Suprapubic skin (tissue), 4 donors: ENCODE data around the gene PCID2. TPM values are rescaled to one million over a fixed set of nuclear protein-coding genes. Genes with fewer than 3 reads are reported as not detected.

ENCODE experiments used
- DNase-seq, 2 donors: peaks; one replicate each; pipeline ENCODE4 v3.0.0-alpha.2; 2019; ENCODE audit warnings: low spot score in 2 of 2
- H3K27ac ChIP-seq: fragments of 200-600 bp; sonication (generic); one replicate; pipeline ENCODE4 v1.5.1; 2019
- H3K27me3 ChIP-seq: fragments of 200-600 bp; sonication (generic); one replicate; pipeline ENCODE4 v1.5.1; 2019
- H3K36me3 ChIP-seq: fragments of 200-600 bp; sonication (generic); one replicate; pipeline ENCODE4 v1.5.1; 2019
- H3K4me1 ChIP-seq: fragments of 200-600 bp; sonication (generic); one replicate; pipeline ENCODE4 v1.5.1; 2019
- H3K4me3 ChIP-seq: fragments of 200-600 bp; sonication (generic); one replicate; pipeline ENCODE4 v1.5.1; 2019; ENCODE audit warnings: mild to moderate bottlenecking
- H3K9me3 ChIP-seq: fragments of 200-600 bp; sonication (generic); one replicate; pipeline ENCODE4 v1.5.1; 2019
- EP300 ChIP-seq: sonication (generic); formaldehyde crosslinking; IDR thresholded peaks from one replicate; pipeline ENCODE4 v1.6.1; 2017; ENCODE audit warnings: antibody characterized with exemption
- POLR2A ChIP-seq, 2 donors: fragments of 450-650 bp; IDR thresholded peaks; one replicate each; pipeline ENCODE4 v1.6.1; 2017; ENCODE audit warnings: antibody characterized with exemption in 2 of 2, mild to moderate bottlenecking in 2 of 2, moderate library complexity in 2 of 2
- POLR2AphosphoS5 ChIP-seq, 3 donors: sonication (generic); formaldehyde crosslinking; IDR thresholded peaks; one replicate each; pipeline ENCODE4 v1.6.1; 2017; ENCODE audit warnings: antibody characterized with exemption in 3 of 3
- WGBS: methylation state at CpG from one replicate; pipeline ENCODE4 v1.1.5; 2018; 5-methylcytosine and 5-hydroxymethylcytosine counted together
- total RNA-seq, 4 donors: library from RNA; depleted of rRNA; stranded (reverse); fragments of >200 nt; gene quantifications; one replicate each; pipeline ENCODE4 v1.1.0, GENCODE V29; 2016
- TF ChIP-seq, protein P1 (sequence below), 2 donors: fragments of 200-600 bp in 1 of 2; fragments of 450-650 bp in 1 of 2; sonication (generic) in 1 of 2; IDR thresholded peaks; one replicate each; pipeline ENCODE4 v1.5.1; 2016 to 2019; ENCODE audit warnings: antibody characterized with exemption in 2 of 2, mild to moderate bottlenecking in 1 of 2, moderate library complexity in 1 of 2

The PCID2 gene
- total RNA-seq, 4 donors from 2014 or later, result 33.2 to 99.5 (median 49.5) TPM

GRCh38 chr13:113135281-113135760, 73.1 kb downstream of the PCID2 start:
- Histone ChIP-seq H3K4me3 (no peak overlapping the region), H3K36me3 (no peaks in the 10 kb centered on the region), H3K27ac (no peak overlapping the region), H3K9me3 (no peaks in the 10 kb centered on the region), H3K4me1 (no peaks in the 10 kb centered on the region), H3K27me3 (no peaks in the 10 kb centered on the region)
- TF ChIP-seq EP300, result no peak
- no peak for TF ChIP-seq POLR2A (IDR thresholded peaks at IDR 0.05)
- TF ChIP-seq, protein P1, sequence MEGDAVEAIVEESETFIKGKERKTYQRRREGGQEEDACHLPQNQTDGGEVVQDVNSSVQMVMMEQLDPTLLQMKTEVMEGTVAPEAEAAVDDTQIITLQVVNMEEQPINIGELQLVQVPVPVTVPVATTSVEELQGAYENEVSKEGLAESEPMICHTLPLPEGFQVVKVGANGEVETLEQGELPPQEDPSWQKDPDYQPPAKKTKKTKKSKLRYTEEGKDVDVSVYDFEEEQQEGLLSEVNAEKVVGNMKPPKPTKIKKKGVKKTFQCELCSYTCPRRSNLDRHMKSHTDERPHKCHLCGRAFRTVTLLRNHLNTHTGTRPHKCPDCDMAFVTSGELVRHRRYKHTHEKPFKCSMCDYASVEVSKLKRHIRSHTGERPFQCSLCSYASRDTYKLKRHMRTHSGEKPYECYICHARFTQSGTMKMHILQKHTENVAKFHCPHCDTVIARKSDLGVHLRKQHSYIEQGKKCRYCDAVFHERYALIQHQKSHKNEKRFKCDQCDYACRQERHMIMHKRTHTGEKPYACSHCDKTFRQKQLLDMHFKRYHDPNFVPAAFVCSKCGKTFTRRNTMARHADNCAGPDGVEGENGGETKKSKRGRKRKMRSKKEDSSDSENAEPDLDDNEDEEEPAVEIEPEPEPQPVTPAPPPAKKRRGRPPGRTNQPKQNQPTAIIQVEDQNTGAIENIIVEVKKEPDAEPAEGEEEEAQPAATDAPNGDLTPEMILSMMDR (IDR thresholded peaks at IDR 0.05), result no peak
- TF ChIP-seq POLR2AphosphoS5 (IDR thresholded peaks at IDR 0.05), result no peak
- DNase-seq, result peak in 1 of 2 donors; percentile 2
- WGBS, result 88% methylated on average over 2 of the region's 2 CpGs

DNA sequence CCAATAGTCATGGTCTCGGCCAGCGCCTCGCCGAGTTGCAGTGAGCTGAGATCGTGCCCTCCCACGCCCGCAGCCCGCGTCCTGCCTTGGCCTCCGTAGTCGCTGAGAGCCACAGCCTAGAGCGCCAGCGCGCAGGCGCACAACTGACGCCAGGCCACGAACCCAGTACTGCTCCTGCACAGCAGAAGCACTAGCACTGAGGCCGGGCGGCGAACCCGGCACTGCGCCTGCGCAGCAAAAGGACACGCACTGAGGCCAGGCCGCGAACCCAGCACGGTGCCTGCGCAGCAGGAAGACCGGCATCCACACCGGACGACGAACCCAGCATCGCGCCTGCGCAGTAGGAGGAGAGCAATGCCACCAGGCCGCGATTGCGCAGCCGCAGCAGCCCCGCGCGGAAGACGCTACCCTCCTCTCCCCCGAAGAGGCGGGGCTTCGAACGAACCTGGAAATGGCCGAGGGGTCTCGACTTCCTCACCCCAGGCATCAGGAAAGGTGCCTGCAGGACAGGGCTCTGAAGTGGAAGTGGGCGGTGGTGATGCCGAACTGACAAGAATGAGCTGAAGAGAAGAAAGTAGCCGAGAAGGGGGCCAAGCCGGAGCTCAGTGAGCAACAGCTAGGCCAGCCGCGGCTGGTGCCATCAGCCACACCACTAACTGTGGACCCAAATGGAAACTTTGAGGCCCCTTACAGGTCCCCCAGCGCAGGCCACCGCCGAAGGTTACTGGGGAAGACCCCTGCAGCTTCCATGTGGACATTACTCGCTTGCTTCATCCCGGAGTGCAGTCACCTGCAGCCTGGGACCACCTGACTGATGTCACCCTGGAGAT, 78.3 kb downstream of the PCID2 start:
- Histone ChIP-seq H3K27me3 (peaks cover 12% of the 10 kb centered on the region), H3K4me1 (peaks cover 6% of the 10 kb centered on the region), H3K9me3 (no peaks in the 10 kb centered on the region), H3K27ac (no peak overlapping the region), H3K4me3 (peak overlapping the region; percentile 32), H3K36me3 (no peaks in the 10 kb centered on the region)
- WGBS, result 55% methylated on average over 38 of the region's 60 CpGs
- peak in 1 of 2 donors; percentile 78 for DNase-seq
- TF ChIP-seq, protein P1 (IDR thresholded peaks at IDR 0.05), result no peak
- no peak for TF ChIP-seq POLR2AphosphoS5 (IDR thresholded peaks at IDR 0.05)
- TF ChIP-seq EP300, result no peak
- no peak for TF ChIP-seq POLR2A (IDR thresholded peaks at IDR 0.05)

- H3K27me3 ChIP-seq, result peaks cover 12% of the 10 kb centered on the region
- no peaks in the 10 kb centered on the region for H3K9me3 ChIP-seq
- peaks cover 6% of the 10 kb centered on the region for H3K4me1 ChIP-seq
- H3K36me3 ChIP-seq, result no peaks in the 10 kb centered on the region
- peak overlapping the region; percentile 32 for H3K4me3 ChIP-seq
- WGBS, result 79% methylated on average over 27 of the region's 27 CpGs
- no peak overlapping the region for H3K27ac ChIP-seq
- DNase-seq, result peak in 1 of 2 donors; percentile 49
- TF ChIP-seq, protein P1 (IDR thresholded peaks at IDR 0.05), result no peak
- TF ChIP-seq EP300 (no peak), POLR2AphosphoS5 (IDR thresholded peaks at IDR 0.05) (no peak), POLR2A (IDR thresholded peaks at IDR 0.05) (no peak)
These were observed 79.0 kb downstream of the PCID2 start for GRCh38 chr13:113129480-113129879.

Other genes starting within 250 kb of the PCID2 start
- gene MCF2L, start 239.5 kb downstream of the PCID2 start, total RNA-seq, result 100 to 1,000 TPM in 1 of 4 donors, 10 to 100 TPM in 3; 25.4 to 144 (median 50.0) TPM
- not detected for gene F7, start 102.9 kb downstream of the PCID2 start, total RNA-seq
- gene F10, start 85.9 kb downstream of the PCID2 start, total RNA-seq, result 1 to 10 TPM; 4.9 to 7.8 (median 6.7) TPM
- gene PROZ, start 50.0 kb downstream of the PCID2 start, total RNA-seq, result not detected
- 100 to 1,000 TPM in 3 of 4 donors, 10 to 100 TPM in 1; 95.6 to 221 (median 119) TPM for gene CUL4A, start 944 bp upstream of the PCID2 start, total RNA-seq
- 100 to 1,000 TPM; 131 to 255 (median 222) TPM for gene LAMP1, start 88.6 kb upstream of the PCID2 start, total RNA-seq
- 10 to 100 TPM; 23.5 to 40.8 (median 32.2) TPM for gene GRTP1, start 155.5 kb upstream of the PCID2 start, total RNA-seq
- 1 to 10 TPM; 2.5 to 8.6 (median 5.5) TPM for gene ADPRHL1, start 244.8 kb upstream of the PCID2 start, total RNA-seq